GM21717 (cell line): ENCODE data around the gene BRMS1.
"Not testable (repeated sequence)": the region's sequence is repeated elsewhere in the genome, so short reads cannot be mapped to it uniquely, and the experiment has no call there.

Experiments
- ATAC-seq: cut with Tn5 transposase; IDR thresholded peaks from one replicate; pipeline ENCODE4 v1.9.1; 2021; ENCODE audit warnings: mild to moderate bottlenecking, moderate library complexity; ENCODE audit not compliant: unreplicated experiment

BRMS1 gene

DNA sequence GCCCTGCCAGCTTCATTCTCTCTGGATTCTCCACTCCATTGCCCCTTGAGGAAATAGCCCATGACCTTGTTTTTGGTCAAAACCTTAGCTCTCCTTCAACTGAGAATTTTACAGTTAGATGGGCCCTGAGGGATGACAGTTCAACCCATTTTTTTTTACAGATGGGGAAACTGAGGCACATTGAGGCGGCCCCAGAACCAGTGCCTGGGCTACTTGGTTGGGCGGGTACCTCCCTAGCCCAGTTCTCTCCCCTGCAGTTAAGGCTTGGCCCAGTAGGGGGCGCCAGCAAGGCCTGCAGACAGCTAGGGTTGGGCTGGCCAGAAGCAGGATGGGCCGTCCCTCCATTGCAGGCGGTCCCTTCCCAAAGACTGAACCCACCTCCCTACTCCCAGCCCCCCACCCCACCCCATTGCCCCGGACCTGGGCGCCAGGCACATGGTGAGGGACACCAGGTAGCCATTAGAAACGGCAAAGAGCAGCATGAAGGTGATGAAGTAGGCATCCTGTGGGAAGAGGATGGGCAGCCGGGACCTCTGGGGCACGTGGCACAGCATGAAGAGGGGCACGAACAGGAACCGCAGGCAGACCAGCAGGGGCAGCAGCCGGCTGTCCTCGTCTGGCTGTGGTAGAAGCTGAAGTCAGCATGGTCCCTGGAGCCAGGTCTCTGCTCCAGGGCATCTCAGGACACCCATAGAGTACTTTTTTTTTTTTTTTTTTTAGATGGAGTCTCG, 19.1 kb upstream of the BRMS1 start:
- ATAC-seq = no peak

DNA sequence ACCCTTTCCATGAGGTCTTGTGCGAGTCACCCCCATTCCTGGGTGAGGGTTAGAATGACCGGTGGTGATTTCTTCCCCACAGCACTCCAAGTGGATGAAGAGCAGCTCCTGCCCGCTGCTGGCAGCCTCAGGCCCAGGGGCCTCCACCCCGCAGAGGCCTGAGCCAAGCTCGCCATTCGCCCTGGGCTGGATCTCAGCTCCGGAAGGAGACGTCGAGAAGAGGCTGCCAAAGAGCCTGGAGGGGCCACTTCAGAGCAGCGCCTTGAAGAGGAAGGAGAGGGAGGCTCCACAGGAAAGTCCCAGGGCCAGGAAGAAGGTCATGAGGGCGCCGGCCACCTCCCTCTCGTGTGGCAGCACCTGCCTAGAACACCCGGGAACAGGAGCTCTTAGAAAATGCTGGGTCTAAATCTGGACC, 18.3 kb upstream of the BRMS1 start:
- ATAC-seq = no peak

DNA sequence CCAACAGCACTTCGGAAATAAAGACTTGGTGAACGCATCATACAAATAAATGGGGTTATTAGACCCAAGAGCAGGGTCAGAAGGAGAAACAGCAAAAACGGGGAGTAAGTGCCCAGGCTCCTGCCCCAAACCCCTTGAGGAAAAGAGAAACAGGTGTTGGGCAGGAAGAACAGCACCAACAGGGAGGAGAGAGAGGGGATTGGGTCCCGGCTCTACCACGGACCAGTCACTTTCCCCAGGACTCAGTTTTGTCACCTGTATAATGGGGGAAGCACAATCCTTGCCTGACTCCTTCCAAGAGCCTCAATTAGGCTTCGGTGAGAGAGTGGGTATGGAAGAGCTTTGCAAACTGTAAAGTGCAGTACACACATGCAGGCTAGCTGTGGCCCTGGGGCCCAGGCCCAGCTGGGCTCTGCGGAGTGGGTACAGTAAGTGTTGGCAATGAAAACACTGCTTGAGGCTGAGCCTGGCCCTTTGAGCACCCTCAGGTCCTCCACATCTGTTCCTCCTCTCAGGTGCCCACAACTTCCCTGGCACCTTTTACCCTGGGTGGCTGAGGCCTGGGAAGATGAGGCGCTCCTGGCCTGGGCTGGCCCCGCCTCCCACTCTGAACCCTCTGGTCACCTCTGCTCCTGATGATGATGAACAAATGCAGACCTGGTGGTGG, 17.7 kb upstream of the BRMS1 start:
- ATAC-seq = no peak

DNA sequence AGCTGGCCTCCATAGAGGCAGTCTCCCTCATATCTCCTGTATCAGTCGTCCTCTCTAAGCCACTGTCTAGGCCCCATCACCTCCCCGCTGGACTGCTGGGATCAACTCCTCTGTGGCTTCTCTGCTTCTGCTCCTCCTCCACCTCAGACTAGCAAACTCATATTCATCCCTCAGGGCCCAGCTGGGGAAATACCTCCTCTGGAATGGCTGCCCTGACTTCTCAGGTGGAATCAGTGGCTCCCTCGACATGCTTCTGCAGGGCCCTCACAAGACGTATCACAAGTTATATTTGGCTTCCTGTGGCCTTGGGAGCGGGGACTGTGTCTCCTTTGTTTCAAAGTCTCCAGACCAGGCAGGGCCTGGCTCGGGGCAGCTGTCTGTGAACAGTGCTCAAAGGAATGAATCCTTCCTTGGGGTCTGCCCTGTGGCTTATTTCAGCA, 16.6 kb upstream of the BRMS1 start:
- no peak for ATAC-seq

DNA sequence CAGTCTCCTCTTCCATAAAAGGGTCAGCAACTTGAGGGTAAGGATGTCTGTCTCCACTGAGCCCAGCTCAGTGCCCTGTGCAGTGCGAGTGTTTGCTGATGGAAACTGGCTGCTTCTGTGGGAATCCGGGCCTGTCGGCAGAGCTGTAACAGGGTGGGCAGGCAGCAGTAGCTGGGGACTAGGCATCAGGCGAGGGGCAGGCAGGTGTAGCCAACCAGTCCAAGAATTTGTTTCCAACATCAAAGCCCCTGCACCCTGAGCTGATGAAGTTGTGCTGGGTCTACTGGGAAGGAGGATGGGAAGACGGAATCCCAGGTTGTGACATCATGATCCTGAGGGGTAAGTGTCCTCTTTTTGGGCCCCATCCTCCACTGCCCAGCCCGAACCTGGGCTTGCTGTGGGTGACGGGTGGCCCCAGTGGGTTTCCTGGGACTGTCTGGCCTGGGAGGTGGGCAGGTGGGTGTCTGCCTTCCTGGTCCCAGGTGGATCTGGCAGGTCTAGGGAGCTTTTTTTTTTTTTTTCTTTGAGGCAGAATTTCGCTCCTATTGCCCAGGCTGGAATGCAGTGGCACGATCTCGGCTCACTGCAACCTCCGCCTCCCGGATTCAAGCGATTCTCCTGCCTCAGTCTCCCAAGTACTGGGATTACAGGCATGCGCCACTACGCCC, 15.6 kb upstream of the BRMS1 start:
- ATAC-seq = no peak

DNA sequence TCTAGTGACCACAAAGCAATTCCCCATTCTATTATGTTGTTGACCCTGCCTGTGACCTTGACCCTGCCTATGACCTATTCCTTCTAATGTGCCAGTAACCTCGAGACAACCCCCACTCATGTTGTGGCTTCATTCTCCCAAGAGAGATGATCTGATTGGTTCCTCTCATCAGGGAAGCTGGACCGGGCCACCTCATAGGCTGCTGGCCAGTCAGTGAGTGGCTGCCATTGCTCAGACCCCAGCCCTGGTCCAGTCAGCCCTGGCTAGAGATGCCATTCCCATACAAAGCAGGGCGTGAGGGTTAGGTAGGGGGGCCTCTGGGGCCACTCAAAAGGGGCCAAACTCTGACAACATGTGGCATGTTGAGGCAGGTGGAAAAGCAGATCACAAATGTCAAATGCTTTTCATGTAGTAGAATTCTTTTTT, 14.8 kb upstream of the BRMS1 start:
- ATAC-seq = no peak

DNA sequence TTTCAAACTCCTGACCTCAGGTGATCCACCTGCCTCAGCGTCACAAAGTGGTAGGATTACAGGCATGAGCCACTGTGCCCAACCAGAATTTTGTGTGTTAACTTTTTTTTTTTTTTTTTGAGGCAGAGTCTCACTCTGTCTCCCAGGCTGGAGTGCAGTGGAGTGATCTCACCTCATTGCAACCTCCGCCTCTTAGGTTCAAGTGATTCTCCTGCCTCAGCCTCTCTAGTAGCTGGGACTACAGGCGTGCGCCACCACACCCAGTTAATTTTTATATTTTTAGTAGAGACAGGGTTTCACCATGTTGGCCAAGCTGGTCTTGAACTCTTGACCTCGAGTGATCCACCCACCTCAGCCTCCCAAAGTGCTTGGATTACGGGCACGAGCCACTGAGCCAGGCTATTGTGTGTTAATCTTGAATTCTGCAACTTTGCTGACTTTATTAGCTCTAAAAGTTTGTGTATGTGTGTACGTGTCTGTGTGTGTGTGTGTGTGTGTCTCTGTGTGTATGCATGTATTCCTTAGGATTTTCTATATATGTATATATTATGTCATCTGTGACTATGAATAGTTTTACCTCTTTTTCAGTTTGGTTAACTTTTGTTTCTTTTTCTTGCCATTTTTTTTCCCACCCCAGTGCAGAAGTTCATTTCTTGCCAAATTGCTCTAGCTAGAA, 5.8 kb upstream of the BRMS1 start:
- ATAC-seq = not testable (repeated sequence)

DNA sequence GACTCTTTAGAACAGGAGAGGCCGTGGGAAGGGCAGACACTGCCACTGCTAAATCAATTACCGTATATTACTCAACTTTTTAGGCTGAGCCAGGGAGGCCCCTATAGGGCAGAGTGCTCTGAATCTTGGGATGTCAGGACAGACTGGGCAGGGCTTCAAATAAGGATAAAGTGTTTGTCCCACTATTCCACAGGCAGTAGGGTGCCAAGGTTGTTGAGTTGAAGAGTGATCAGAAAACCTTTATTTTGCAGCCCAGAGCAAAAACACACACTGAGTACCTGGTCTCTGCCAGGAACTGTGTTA, 4.1 kb upstream of the BRMS1 start:
- ATAC-seq = no peak

DNA sequence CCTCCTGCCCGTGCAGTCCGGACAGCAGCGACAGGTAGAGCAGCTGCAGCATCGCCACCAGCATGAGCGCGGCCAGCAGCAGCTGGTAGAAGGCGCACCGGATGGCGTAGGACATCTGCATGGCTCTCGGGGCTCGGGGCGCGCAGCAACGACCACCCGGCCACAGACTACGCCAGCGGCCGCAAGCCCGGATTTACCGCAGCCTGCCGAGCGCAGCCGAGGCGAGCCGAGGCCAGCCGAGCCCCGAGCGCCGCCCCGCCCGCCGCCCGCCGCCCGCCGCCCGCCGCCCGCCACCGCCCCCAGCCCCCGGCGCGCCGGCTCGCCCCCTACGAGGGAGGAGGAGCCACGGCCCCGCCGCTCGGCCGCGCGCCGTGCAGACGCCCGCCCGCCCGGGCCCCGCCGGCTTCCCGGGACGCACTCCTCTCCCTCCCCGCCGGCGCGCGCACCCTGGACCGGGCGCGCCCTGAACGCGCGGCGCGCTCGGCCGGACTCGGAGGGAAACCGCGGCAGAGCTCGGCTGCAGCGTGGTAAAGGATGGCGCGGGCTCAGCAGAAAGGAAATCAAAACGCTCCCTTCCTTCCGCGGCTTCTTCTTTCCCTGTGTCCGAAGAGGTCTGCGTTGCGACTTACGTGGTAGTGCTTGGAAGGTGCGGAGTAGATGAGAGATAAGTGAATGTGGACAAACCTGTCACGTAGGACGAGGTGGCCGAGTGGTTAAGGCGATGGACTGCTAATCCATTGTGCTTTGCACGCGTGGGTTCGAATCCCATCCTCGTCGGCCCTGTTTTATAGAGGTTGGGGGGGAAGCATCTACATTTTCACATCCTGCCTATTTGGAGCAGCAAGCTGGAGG, 2.7 kb upstream of the BRMS1 start, which contains the start of gene B4GAT1:
Gene B4GAT1, minus strand, starts transcription at position 205 of the 852 bp plus-strand sequence. Its CDS starts 84 bp downstream, at position 121.
- ATAC-seq = peak; percentile 39

DNA sequence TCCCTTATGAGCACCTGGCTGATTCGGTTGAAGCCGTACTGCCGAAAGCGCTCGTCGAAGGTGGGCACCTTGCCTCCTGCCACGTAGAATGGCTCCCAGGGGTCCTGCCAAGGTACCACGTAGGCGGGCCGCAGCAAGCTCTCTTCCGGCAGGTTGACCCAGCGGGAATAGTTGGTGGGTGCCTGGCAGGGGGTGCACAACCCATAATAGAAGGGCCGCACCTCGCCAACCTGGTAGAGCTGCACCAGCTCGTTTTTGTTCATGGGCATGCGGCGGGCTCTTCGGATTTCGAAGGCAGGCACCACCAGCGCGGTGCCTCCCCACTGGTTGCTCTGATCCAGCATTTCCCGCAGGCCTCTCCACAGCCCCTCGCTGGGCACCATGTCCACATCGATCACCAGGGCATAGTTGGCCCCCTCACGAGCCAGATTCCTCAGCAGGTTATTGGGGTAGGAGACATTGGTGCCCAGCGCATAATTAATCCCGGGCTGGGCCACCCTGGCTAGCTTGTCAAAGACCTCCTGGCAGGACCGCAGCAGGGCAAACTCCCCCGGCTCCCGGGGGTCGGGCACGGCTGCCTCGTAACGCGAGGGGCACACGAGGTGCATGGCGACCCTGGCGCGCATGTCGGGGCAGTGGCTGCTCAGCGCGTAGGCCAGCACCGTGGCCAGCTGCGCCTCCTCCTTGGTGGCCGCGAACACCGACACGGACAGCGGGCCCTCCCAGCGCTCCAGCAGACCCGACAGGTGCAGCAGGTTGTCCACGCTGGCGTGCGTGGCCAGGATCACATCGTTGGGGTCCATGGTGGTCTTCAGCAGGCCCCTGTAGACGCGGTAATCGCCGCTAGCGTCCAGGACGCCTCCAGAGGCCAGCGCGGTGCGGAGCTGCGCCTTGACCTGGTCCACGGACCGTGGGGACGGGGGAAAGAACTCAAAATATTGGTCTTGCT, 1.8 kb upstream of the BRMS1 start:
- no peak for ATAC-seq

DNA sequence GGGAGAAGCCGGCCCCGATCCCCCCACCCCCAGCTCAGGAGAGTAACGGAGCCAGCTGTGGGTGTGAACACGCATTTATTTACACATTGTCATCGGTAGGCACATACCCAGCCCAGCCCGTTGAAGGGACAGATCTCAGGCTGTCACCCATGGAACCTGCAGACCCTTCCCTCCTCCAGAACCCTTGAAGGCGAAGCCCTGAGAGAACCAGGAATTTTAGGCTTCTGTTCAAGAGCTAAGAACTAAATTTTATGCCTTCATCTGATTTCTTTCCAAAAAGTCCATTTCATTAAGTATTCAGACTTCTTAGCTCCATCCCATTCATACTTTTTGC, 379 bp upstream of the BRMS1 start:
- ATAC-seq = no peak

DNA sequence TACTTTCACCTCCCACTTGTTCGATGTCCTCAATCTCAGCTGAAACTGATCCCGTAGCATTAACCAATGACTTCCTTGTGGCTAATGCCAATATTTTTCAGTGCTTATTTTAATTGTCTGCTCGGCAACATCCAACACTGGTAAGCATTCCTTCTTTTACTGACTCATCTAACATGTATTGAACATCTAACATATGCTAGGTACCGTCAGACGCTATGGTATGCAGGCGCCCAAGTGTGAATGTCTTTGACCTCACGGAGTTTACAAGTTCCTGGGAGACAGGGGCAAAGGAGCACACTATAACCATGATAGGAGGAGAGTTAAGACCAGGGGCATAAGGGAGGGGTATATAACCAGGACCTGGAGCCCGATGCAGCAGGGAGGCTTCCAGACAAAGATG, 1.7 kb downstream of the BRMS1 start:
- no peak for ATAC-seq

DNA sequence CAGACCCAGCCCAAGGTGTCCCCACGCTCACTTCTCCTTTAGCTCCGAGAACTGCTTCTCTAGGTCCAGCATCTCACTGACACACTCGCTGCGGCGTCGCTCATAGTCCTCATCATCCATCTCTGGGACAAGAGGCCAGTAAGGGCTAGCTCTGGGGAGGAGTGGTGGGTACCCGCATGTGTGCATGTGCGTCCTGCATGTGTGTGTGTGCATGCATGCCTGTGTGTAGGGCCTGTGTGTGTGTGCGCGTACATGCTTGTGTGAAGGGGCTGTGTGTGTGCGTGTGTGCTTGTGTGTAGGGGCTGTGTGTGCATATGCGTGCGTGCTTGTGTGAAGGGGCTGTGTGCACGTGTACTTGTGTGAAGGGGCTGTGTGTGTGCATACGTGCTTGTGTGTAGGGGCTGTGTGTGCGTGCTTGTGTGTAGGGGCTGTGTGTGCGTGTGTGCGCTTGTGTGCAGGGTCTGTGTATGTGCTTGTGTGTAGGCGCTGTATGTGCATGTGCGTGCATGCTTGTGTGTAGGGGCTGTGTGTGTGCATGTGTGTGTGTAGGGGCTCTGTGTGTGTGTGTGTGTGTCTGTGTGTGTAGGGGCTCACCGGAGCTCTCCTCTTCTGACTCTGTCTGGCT, 3.3 kb downstream of the BRMS1 start:
- ATAC-seq = no peak

DNA sequence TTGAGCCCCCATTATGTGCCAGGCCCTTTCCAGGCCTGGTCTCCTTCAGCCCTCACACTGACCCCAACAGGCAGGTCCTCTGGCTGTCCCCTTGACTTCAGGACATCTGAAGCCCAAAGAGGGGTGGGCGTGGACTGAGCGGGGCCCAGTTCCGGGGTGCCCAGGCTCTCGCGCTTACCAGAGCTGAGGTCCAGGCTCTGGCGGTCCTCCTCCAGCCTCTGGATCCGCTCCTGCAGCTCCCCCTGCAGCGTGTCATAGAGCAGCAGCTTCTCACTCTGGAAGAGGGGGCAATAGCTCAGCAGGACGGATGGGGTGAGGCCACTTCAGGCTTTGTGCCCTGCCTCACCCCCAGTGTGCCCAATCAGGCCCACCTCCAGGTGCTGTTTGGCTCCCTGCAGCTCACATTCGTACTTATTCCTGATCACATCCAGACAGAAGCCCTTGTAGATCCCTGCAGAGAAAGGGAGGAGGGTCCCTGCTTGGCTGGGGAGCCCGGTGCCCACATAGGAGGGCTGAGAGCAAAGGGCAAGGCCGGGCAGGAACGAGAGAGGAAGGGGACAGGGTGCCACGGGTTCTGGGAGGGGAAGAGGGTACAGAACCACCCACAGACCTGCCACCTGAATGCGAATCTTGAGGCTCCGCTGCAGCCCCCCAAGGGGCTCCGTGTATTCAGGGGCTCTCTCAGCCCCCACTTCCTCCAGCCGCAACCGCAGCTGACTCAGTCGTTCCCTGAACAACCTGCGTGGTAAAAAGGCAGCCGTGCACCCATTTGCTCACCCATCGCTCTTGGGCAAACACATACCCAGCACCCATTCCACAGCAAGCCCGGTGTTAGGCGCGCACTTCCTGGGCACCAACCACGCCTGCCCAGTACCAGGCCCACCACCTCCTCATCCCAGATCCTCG, 4.1 kb downstream of the BRMS1 start:
- no peak for ATAC-seq

DNA sequence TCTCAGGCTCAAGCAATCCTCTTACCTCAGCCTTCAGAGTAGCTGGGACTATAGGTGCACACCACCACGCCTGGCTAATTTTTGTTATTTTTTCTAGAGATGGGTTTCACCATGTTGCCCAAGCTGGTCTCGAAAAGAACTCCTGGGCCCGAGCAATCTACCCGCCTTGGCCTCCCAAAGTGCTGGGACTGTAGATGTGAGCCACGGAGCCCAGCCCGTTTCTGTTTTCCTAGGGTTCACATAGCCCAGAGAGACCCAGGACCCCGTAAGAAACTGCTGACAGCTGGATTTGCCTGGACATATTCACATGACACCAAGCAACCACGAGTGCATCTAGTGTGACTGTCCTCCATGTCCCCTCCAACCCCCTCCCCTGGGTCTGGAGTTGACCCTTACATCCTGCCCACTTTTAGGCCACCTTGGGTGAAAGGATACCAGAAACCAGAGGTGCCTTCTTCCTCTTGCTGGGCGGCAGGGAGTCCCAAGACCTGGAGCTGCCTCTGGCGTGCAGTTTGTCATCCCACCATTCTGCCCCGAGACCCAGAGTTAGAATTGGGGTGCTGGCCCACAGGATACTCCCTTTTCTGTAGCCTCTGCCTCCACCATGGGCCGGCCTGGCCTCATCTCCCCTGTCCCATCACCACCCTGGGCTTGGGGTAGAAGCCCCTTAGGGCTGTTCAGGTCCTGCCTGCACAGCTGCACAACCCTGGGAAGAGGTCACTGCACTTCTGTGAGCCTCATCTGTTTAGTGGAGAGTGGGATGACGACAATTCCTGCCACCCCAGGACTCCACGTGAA, 5.0 kb downstream of the BRMS1 start:
- ATAC-seq = no peak

DNA sequence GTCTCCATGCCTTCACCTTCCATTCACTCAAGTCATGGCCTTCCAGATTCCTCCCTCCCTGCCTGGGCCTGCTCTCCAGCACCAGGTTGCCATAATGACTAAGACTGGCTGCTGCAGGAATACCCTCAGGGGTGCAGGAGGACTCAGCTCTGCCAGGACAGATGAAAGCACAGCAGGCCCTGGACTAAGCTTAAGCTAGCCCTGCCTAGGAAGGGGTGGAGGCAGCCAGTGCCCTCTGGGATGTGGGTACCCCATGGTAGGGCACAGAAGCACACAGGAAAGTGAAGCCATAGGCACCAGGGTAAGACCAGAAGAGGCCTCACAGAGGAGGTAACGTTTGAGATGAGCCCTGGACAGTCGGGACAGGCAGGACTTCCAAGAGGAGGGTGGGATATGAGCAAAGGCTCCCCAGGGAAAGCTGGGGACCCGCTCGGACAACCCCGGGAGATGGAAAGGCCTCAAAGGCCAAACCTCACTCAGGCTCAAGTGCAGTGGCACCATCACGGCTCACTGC, 5.7 kb downstream of the BRMS1 start:
- no peak for ATAC-seq
